ENCODE results near the gene HBB. TPM values are rescaled to one million over a fixed set of nuclear protein-coding genes. Genes with fewer than 3 reads are reported as not detected.

HBB gene
- total RNA-seq, 1 experiment from 2014 or later: not detected

DNA sequence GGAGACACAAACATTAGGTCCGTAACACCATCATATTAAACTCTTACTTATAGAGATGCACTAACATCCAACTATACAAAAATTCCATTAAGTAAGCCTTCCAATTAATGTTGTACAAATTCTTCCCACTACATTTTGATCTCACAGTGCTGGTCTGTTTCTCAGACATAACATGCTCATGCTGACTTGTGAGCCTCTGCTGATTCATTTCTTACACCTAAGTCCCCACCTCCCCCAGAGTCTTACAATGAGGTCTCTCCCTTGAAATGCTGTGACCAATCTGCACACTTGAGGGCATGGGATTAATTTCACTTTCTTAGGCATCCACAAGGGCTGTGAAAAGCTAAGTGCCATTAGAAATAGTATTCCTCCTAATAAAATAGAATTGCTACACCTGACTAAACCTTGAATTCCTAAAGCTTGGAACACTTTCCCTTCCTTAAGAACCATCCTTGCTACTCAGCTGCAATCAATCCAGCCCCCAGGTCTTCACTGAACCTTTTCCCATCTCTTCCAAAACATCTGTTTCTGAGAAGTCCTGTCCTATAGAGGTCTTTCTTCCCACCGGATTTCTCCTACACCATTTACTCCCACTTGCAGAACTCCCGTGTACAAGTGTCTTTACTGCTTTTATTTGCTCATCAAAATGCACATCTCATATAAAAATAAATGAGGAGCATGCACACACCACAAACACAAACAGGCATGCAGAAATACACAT is 20.8 kb upstream of the HBB start:
- DNase-seq (ENCODE audit: unreplicated experiment): no peak
- intact Hi-C loops (cut with micrococcal nuclease): no loop called here
- Mint-ChIP-seq H3K27me3 (ENCODE audit: insufficient read depth, unreplicated experiment) (peaks cover 48% of the 10 kb centered on the region), H3K27ac (ENCODE audit: low read depth, unreplicated experiment) (no peak overlapping the region), H3K4me3 (ENCODE audit: unreplicated experiment) (no peak overlapping the region), H3K9me3 (ENCODE audit: unreplicated experiment) (no peaks in the 10 kb centered on the region), H3K36me3 (ENCODE audit: insufficient read depth, unreplicated experiment) (no peaks in the 10 kb centered on the region), H3K4me1 (ENCODE audit: insufficient read depth, unreplicated experiment) (peaks cover 6% of the 10 kb centered on the region)
- TF ChIP-seq, protein P1, sequence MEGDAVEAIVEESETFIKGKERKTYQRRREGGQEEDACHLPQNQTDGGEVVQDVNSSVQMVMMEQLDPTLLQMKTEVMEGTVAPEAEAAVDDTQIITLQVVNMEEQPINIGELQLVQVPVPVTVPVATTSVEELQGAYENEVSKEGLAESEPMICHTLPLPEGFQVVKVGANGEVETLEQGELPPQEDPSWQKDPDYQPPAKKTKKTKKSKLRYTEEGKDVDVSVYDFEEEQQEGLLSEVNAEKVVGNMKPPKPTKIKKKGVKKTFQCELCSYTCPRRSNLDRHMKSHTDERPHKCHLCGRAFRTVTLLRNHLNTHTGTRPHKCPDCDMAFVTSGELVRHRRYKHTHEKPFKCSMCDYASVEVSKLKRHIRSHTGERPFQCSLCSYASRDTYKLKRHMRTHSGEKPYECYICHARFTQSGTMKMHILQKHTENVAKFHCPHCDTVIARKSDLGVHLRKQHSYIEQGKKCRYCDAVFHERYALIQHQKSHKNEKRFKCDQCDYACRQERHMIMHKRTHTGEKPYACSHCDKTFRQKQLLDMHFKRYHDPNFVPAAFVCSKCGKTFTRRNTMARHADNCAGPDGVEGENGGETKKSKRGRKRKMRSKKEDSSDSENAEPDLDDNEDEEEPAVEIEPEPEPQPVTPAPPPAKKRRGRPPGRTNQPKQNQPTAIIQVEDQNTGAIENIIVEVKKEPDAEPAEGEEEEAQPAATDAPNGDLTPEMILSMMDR (IDR thresholded peaks at IDR 0.05; ENCODE audit: unreplicated experiment): no peak
- BruUV-seq (replicated peaks): no TSS peak
- POLR2A ChIA-PET: no interaction called here
- CTCF ChIA-PET: interaction anchor here (0.5 to 0.7 kb wide), 2 partner anchors 9 to 360 kb away, joined by 3 to 4 read pairs; no protein-coding TSS in a partner anchor

DNA sequence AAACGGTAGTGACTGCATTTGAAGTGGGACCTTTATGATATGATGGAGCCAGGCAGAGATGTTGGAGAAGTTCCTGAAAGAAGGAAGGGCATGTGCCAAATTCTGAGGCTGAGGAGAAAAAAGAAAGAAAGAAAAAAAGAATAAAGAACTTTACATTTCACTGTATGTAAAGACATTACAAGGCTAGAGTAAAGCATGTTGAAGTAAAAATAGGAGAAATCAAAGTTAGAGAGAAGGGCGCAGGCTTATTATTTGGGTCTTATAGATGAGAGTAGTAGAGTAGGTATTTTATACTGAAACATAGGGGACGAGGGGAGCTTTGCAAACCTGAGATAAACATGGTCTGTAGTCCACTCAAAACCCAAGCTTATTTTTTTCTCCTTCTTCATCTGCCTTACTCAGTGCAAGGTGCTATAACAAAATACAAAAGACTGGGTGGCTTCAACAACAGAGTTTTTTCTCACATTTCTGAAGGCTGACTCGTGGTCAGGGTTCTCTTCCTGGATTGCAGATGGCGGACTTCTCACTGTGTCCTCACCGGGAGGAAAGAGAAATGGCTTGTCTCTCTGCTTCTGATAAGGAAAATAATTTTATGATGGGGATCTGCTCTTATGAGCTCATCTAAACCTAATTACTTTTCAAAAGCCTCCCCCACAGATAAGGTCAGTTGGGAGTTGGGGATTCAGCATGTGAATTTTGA is 20.1 kb upstream of the HBB start:
- Mint-ChIP-seq H3K27me3 (ENCODE audit: insufficient read depth, unreplicated experiment) (peaks cover 41% of the 10 kb centered on the region), H3K4me3 (ENCODE audit: unreplicated experiment) (no peak overlapping the region), H3K27ac (ENCODE audit: low read depth, unreplicated experiment) (no peak overlapping the region), H3K36me3 (ENCODE audit: insufficient read depth, unreplicated experiment) (no peaks in the 10 kb centered on the region), H3K9me3 (ENCODE audit: unreplicated experiment) (no peaks in the 10 kb centered on the region), H3K4me1 (ENCODE audit: insufficient read depth, unreplicated experiment) (peaks cover 6% of the 10 kb centered on the region)
- no peak for DNase-seq (ENCODE audit: unreplicated experiment)
- TF ChIP-seq, protein P1 (IDR thresholded peaks at IDR 0.05; ENCODE audit: unreplicated experiment): no peak
- ChIA-PET CTCF (interaction anchor here (0.5 kb wide), 1 partner anchor 360 kb away, joined by 3 read pairs; no protein-coding TSS in a partner anchor), POLR2A (no interaction called here)
- BruUV-seq (replicated peaks): no TSS peak
- intact Hi-C loops (cut with micrococcal nuclease): no loop called here

DNA sequence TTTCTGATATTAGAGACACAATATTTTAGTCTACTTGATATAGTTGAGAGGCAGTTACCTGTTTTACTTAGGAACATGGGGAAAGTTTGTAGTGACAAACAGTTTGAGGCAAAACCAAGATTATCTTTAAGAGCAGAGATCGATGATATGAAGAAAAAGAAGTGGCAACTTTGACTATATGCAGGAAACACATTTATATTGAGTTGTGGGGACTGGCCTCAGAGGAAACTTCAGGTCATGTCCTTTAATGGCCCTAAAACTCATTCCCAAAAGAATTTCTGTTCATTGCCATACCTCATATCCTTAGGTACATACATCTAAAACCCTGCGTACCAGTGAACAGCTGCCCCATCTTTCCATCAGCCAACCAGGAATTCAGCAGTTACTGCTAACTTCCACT is 18.3 kb upstream of the HBB start:
- H3K27ac Mint-ChIP-seq (ENCODE audit: low read depth, unreplicated experiment): no peak overlapping the region
- no TSS peak for BruUV-seq (replicated peaks)
- intact Hi-C loops (cut with micrococcal nuclease): no loop called here
- H3K36me3 Mint-ChIP-seq (ENCODE audit: insufficient read depth, unreplicated experiment): no peaks in the 10 kb centered on the region
- H3K9me3 Mint-ChIP-seq (ENCODE audit: unreplicated experiment): no peaks in the 10 kb centered on the region
- ChIA-PET CTCF (no interaction called here), POLR2A (no interaction called here)
- peaks cover 4% of the 10 kb centered on the region for H3K4me1 Mint-ChIP-seq (ENCODE audit: insufficient read depth, unreplicated experiment)
- peaks cover 35% of the 10 kb centered on the region for H3K27me3 Mint-ChIP-seq (ENCODE audit: insufficient read depth, unreplicated experiment)
- TF ChIP-seq, protein P1 (IDR thresholded peaks at IDR 0.05; ENCODE audit: unreplicated experiment): no peak
- DNase-seq (ENCODE audit: unreplicated experiment): no peak
- H3K4me3 Mint-ChIP-seq (ENCODE audit: unreplicated experiment): no peak overlapping the region

DNA sequence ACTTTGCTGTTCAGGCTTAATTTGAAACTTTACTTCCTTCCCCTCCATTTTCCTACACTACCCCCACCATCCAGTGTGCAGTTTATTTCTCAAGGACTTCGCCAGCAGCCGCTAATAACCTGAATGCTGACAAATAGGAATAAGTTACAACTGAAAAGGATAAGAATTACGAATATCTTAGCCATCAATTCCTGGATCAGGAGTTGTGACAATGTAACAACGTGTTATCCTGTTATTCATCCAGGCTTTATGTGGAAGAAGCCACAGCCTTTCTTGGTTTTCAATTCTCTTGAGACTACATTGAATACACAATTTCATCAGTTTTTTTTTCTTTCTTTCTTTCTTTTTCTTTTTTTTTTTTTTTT is 16.9 kb upstream of the HBB start:
- no TSS peak for BruUV-seq (replicated peaks)
- POLR2A ChIA-PET: no interaction called here
- no peak for DNase-seq (ENCODE audit: unreplicated experiment)
- Mint-ChIP-seq H3K27me3 (ENCODE audit: insufficient read depth, unreplicated experiment) (peaks cover 38% of the 10 kb centered on the region), H3K4me1 (ENCODE audit: insufficient read depth, unreplicated experiment) (no peaks in the 10 kb centered on the region), H3K27ac (ENCODE audit: low read depth, unreplicated experiment) (no peak overlapping the region), H3K9me3 (ENCODE audit: unreplicated experiment) (no peaks in the 10 kb centered on the region), H3K36me3 (ENCODE audit: insufficient read depth, unreplicated experiment) (no peaks in the 10 kb centered on the region), H3K4me3 (ENCODE audit: unreplicated experiment) (no peak overlapping the region)
- TF ChIP-seq, protein P1 (IDR thresholded peaks at IDR 0.05; ENCODE audit: unreplicated experiment): no peak
- intact Hi-C loops (cut with micrococcal nuclease): no loop called here
- CTCF ChIA-PET: no interaction called here
